H9 (cell line): ENCODE results near the gene GNGT2. TPM values are rescaled to one million over a fixed set of nuclear protein-coding genes. Genes with fewer than 3 reads are reported as not detected.

Experiments
- DNase-seq: peaks from one replicate; pipeline ENCODE4 v3.0.0-alpha.2; 2017
- H2AFZ ChIP-seq: one replicate; pipeline ENCODE4 v1.6.1; 2013; ENCODE audit warnings: mild to moderate bottlenecking, low read length, control low read depth, moderate library complexity
- H2AK5ac ChIP-seq: 2 replicates; pipeline ENCODE4 v1.6.1; 2013; ENCODE audit warnings: low read length, control low read depth, mixed read lengths; ENCODE audit not compliant: insufficient read length
- H2BK120ac ChIP-seq: one replicate; pipeline ENCODE4 v1.6.1; 2013; ENCODE audit warnings: low read depth, mild to moderate bottlenecking, low read length, control low read depth, inconsistent platforms; ENCODE audit not compliant: poor library complexity, severe bottlenecking
- H2BK12ac ChIP-seq: 2 replicates; pipeline ENCODE4 v1.6.1; 2013; ENCODE audit warnings: low read length, control low read depth, mixed read lengths, low read depth; ENCODE audit not compliant: insufficient read length
- H2BK15ac ChIP-seq: 2 replicates; pipeline ENCODE4 v1.6.1; 2013; ENCODE audit warnings: low read depth, low read length, control low read depth
- H2BK20ac ChIP-seq: one replicate; pipeline ENCODE4 v1.6.1; 2013; ENCODE audit warnings: low read depth, mild to moderate bottlenecking, low read length, control low read depth, inconsistent platforms; ENCODE audit not compliant: poor library complexity, severe bottlenecking
- H2BK5ac ChIP-seq: 2 replicates; pipeline ENCODE4 v1.6.1; 2013; ENCODE audit warnings: low read length, control low read depth, mixed read lengths; ENCODE audit not compliant: insufficient read length
- H3K14ac ChIP-seq: 2 replicates; pipeline ENCODE4 v1.6.1; 2013; ENCODE audit warnings: low read length, control low read depth; ENCODE audit not compliant: insufficient read depth
- H3K18ac ChIP-seq: 2 replicates; pipeline ENCODE4 v1.6.1; 2013; ENCODE audit warnings: low read depth, mild to moderate bottlenecking, mixed read lengths, low read length, control low read depth; ENCODE audit not compliant: insufficient read length
- H3K23ac ChIP-seq: 2 replicates; pipeline ENCODE4 v1.6.1; 2013; ENCODE audit warnings: low read length, control low read depth, mixed read lengths, low read depth; ENCODE audit not compliant: insufficient read length
- H3K23me2 ChIP-seq: 2 replicates; pipeline ENCODE4 v1.6.1; 2013; ENCODE audit warnings: low read depth, mild to moderate bottlenecking, mixed read lengths, low read length, control low read depth; ENCODE audit not compliant: insufficient read length, poor library complexity, severe bottlenecking
- H3K27ac ChIP-seq: 2 replicates; pipeline ENCODE4 v1.5.1; 2013; ENCODE audit warnings: low read length, control low read depth, mixed read lengths, low read depth; ENCODE audit not compliant: insufficient read length
- H3K27me3 ChIP-seq: 2 replicates; pipeline ENCODE4 v1.6.1; 2013; ENCODE audit warnings: low read length, control low read depth, inconsistent platforms; ENCODE audit not compliant: insufficient read depth
- H3K4ac ChIP-seq: 2 replicates; pipeline ENCODE4 v1.6.1; 2013; ENCODE audit warnings: low read depth, mild to moderate bottlenecking, control low read depth, inconsistent platforms, low read length, moderate library complexity
- H3K4me1 ChIP-seq: 2 replicates; pipeline ENCODE4 v1.6.1; 2013; ENCODE audit warnings: low read length, control low read depth, inconsistent platforms; ENCODE audit not compliant: insufficient read depth
- H3K4me2 ChIP-seq: 2 replicates; pipeline ENCODE4 v1.6.1; 2013; ENCODE audit warnings: low read length, control low read depth, mixed read lengths; ENCODE audit not compliant: insufficient read length, insufficient read depth
- H3K56ac ChIP-seq: 2 replicates; pipeline ENCODE4 v1.6.1; 2013; ENCODE audit warnings: low read depth, mild to moderate bottlenecking, mixed read lengths, low read length, control low read depth; ENCODE audit not compliant: insufficient read length
- H3K79me1 ChIP-seq: 2 replicates; pipeline ENCODE4 v1.6.1; 2013; ENCODE audit warnings: low read depth, mild to moderate bottlenecking, moderate library complexity, low read length, control low read depth, inconsistent platforms; ENCODE audit not compliant: insufficient read depth, poor library complexity, severe bottlenecking
- H3K79me2 ChIP-seq: 2 replicates; pipeline ENCODE4 v1.6.1; 2013; ENCODE audit warnings: low read length, control low read depth, inconsistent platforms; ENCODE audit not compliant: insufficient read depth
- H3K9ac ChIP-seq: 2 replicates; pipeline ENCODE4 v1.6.1; 2013; ENCODE audit warnings: low read length, control low read depth, mixed read lengths; ENCODE audit not compliant: insufficient read length; ENCODE audit errors: extremely low read depth
- H3K9me3 ChIP-seq: one replicate; pipeline ENCODE4 v1.6.1; 2013; ENCODE audit warnings: low read depth, low read length, inconsistent platforms; ENCODE audit not compliant: control insufficient read depth
- H3T11ph ChIP-seq: one replicate; pipeline ENCODE4 v1.6.1; 2013; ENCODE audit warnings: mild to moderate bottlenecking, low read length, control low read depth, inconsistent platforms
- H4K20me1 ChIP-seq: one replicate; pipeline ENCODE4 v1.6.1; 2013; ENCODE audit not compliant: control insufficient read depth, insufficient read length, insufficient read depth
- H4K5ac ChIP-seq: 2 replicates; pipeline ENCODE4 v1.6.1; 2013; ENCODE audit warnings: low read depth, mild to moderate bottlenecking, mixed read lengths, low read length, control low read depth; ENCODE audit not compliant: insufficient read length
- H4K8ac ChIP-seq: replicated peaks from 2 replicates; pipeline ENCODE4 v1.6.1; 2013; ENCODE audit warnings: low read length, control low read depth, mixed read lengths, low read depth; ENCODE audit not compliant: insufficient read length
- H4K91ac ChIP-seq: 2 replicates; pipeline ENCODE4 v1.6.1; 2013; ENCODE audit warnings: low read depth, mild to moderate bottlenecking, moderate library complexity, mixed read lengths, low read length, control low read depth; ENCODE audit not compliant: insufficient read length
- H3K27ac Mint-ChIP-seq, 3 experiments: 2 replicates in 2 of 3; 3 replicates in 1 of 3; pipeline ENCODE4 v1.8.0; 2020 to 2021; ENCODE audit warnings: mixed read lengths in 3 of 3, mild to moderate bottlenecking in 1 of 3, moderate library complexity in 1 of 3
- H3K27me3 Mint-ChIP-seq: 2 replicates; pipeline ENCODE4 v1.8.0; 2021; ENCODE audit warnings: low read depth, mild to moderate bottlenecking, moderate library complexity, mixed read lengths
- H3K36me3 Mint-ChIP-seq, 3 experiments: 2 replicates in 2 of 3; 3 replicates in 1 of 3; pipeline ENCODE4 v1.8.0; 2020 to 2021; ENCODE audit warnings: low read depth in 3 of 3, mixed read lengths in 3 of 3; ENCODE audit not compliant: insufficient read depth in 1 of 3
- H3K4me1 Mint-ChIP-seq, 2 experiments: 2 replicates each; pipeline ENCODE4 v1.8.0; 2020; ENCODE audit warnings: mixed read lengths in 2 of 2
- H3K4me3 Mint-ChIP-seq, 2 experiments: 2 replicates in 1 of 2; 3 replicates in 1 of 2; pipeline ENCODE4 v1.8.0; 2020 to 2021; ENCODE audit warnings: mild to moderate bottlenecking in 2 of 2, mixed read lengths in 2 of 2, moderate library complexity in 1 of 2
- H3K9me3 Mint-ChIP-seq, 2 experiments: 2 replicates in 1 of 2; 3 replicates in 1 of 2; pipeline ENCODE4 v1.8.0; 2020; ENCODE audit warnings: mild to moderate bottlenecking in 2 of 2, mixed read lengths in 2 of 2, moderate library complexity in 1 of 2
- WGBS: extraction: QIAGEN DNeasy Blood & Tissue Kit; methylation state at CpG from one replicate; pipeline ENCODE4 v1.1.7; 2013; ENCODE audit warnings: missing lambda C conversion rate, low lambda C conversion rate, mixed read lengths; ENCODE audit not compliant: insufficient read length; ENCODE audit errors: extremely low coverage; 5-methylcytosine and 5-hydroxymethylcytosine counted together
- total RNA-seq: library from RNA; stranded (reverse); gene quantifications from 2 replicates; pipeline ENCODE4 v1.2.1, GENCODE V29; 2021
- TF ChIP-seq, protein P1 (sequence below): fragments of 200-600 bp; sonication (generic); conservative IDR thresholded peaks from 3 replicates; pipeline ENCODE4 v1.8.0; 2021; ENCODE audit warnings: antibody characterized with exemption, mild to moderate bottlenecking

The GNGT2 gene
- total RNA-seq, 1 experiment from 2014 or later = 0.42 TPM

DNA sequence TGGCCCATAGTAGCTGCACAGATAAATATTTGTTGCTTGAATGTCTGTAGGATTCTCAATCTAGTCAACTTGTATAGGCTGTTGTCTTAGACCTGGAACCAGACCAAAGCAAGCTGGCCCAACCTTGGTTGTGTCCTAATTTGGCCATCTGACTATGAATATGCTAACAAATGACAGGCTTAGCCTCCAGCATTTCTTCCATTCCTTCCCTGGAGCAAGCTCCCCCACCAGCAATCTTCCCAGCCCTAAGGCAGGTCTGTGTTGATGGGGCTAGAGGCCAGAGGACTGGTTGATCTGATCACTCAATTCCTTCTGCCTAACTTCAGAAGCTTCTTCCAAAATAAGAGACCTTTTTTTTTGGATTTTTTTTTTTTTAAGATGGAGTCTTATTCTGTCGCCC, 29.6 kb upstream of the GNGT2 start:
- Histone ChIP-seq H3K9ac (no peak overlapping the region), H4K5ac (no peak overlapping the region), H2AK5ac (no peak overlapping the region), H2BK15ac (no peak overlapping the region), H3K79me2 (no peaks in the 10 kb centered on the region), H3K9me3 (no peaks in the 10 kb centered on the region), H3K4me1 (no peaks in the 10 kb centered on the region), H2BK5ac (no peak overlapping the region), H4K91ac (no peak overlapping the region), H3K23me2 (no peaks in the 10 kb centered on the region), H3K79me1 (no peaks in the 10 kb centered on the region), H3K27ac (no peak overlapping the region), H3K56ac (no peak overlapping the region), H4K8ac (no peak overlapping the region), H2BK12ac (no peak overlapping the region), H3T11ph (no peak overlapping the region), H3K4me2 (no peak overlapping the region), H2BK120ac (no peak overlapping the region), H2BK20ac (no peak overlapping the region), H2AFZ (no peak overlapping the region), H3K27me3 (no peaks in the 10 kb centered on the region; the same call in 1 of the 2 replicates), H3K4ac (no peak overlapping the region), H4K20me1 (no peaks in the 10 kb centered on the region), H3K14ac (no peak overlapping the region), H3K18ac (no peak overlapping the region), H3K23ac (no peak overlapping the region)
- H3K27ac Mint-ChIP-seq = no peak overlapping the region
- H3K4me1 Mint-ChIP-seq = peaks cover 17 to 18% of the 10 kb centered on the region in 2 experiments
- TF ChIP-seq, protein P1, sequence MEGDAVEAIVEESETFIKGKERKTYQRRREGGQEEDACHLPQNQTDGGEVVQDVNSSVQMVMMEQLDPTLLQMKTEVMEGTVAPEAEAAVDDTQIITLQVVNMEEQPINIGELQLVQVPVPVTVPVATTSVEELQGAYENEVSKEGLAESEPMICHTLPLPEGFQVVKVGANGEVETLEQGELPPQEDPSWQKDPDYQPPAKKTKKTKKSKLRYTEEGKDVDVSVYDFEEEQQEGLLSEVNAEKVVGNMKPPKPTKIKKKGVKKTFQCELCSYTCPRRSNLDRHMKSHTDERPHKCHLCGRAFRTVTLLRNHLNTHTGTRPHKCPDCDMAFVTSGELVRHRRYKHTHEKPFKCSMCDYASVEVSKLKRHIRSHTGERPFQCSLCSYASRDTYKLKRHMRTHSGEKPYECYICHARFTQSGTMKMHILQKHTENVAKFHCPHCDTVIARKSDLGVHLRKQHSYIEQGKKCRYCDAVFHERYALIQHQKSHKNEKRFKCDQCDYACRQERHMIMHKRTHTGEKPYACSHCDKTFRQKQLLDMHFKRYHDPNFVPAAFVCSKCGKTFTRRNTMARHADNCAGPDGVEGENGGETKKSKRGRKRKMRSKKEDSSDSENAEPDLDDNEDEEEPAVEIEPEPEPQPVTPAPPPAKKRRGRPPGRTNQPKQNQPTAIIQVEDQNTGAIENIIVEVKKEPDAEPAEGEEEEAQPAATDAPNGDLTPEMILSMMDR = no peak
- no peaks in the 10 kb centered on the region; the same call in 1 of the 2 replicates for H3K27me3 Mint-ChIP-seq
- H3K36me3 Mint-ChIP-seq = no peaks in the 10 kb centered on the region
- H3K9me3 Mint-ChIP-seq = no peaks in the 10 kb centered on the region; a peak in 1 of 5 replicates
- no peak overlapping the region for H3K4me3 Mint-ChIP-seq
- no CpG with 5 or more reads among the region's 1 CpG for WGBS
- DNase-seq = no peak
